Esophagus squamous epithelium (tissue), 5 donors: ENCODE results near the gene PNISR. TPM values are rescaled to one million over a fixed set of nuclear protein-coding genes. Genes with fewer than 3 reads are reported as not detected.

Source experiments
- DNase-seq: peaks from one replicate; lab custom pipeline; 2025; lab: John Stamatoyannopoulos, UW
- H3K27ac ChIP-seq, 4 donors: fragments of 200-600 bp; sonication (generic); one replicate each; pipeline ENCODE4 v1.5.1; 2016 to 2019; ENCODE audit warnings: mild to moderate bottlenecking in 1 of 4
- H3K27me3 ChIP-seq, 4 donors: fragments of 200-600 bp; sonication (generic); 1 replicate in 3 of 4; 2 replicates in 1 of 4; pipeline versions ENCODE4 v1.5.1 to v1.6.0; 2017 to 2021; ENCODE audit warnings: antibody characterized with exemption in 1 of 4
- H3K36me3 ChIP-seq, 3 donors: fragments of 200-600 bp; sonication (generic); one replicate each; pipeline ENCODE4 v1.5.1; 2016 to 2019
- H3K4me1 ChIP-seq, 3 donors: fragments of 200-600 bp; sonication (generic); one replicate each; pipeline ENCODE4 v1.5.1; 2017 to 2019
- H3K4me3 ChIP-seq, 4 donors: fragments of 200-600 bp; sonication (generic); 1 replicate in 3 of 4; 2 replicates in 1 of 4; pipeline ENCODE4 v1.5.1; 2016 to 2019; ENCODE audit warnings: mild to moderate bottlenecking in 2 of 4, moderate library complexity in 1 of 4
- H3K9me3 ChIP-seq, 3 donors: fragments of 200-600 bp; sonication (generic); one replicate each; pipeline ENCODE4 v1.5.1; 2016 to 2019
- CTCF ChIP-seq, 6 experiments: fragments of 450-650 bp in 4 of 6; fragments of 200-600 bp in 2 of 6; sonication (generic) in 2 of 6; IDR thresholded peaks; one replicate each; pipeline ENCODE4 v1.5.1; 2016 to 2019; ENCODE audit warnings: antibody characterized with exemption in 6 of 6, mild to moderate bottlenecking in 4 of 6, moderate library complexity in 4 of 6
- POLR2A ChIP-seq, 4 donors: fragments of 450-650 bp; IDR thresholded peaks; one replicate each; pipeline ENCODE4 v1.6.1; 2017; ENCODE audit warnings: antibody characterized with exemption in 4 of 4, mild to moderate bottlenecking in 4 of 4, moderate library complexity in 3 of 4
- WGBS, 2 donors: methylation state at CpG; one replicate each; pipeline ENCODE4 v1.1.5; 2018; 5-methylcytosine and 5-hydroxymethylcytosine counted together
- intact Hi-C: fragments of 100-400 bp; cut with DNase I; formaldehyde crosslinking; loops from one replicate; pipeline ENCODE4 v1.15.0; 2022
- total RNA-seq, 4 donors: library from RNA; depleted of rRNA; stranded (reverse); fragments of >200 nt; gene quantifications; one replicate each; pipeline ENCODE4 v1.1.0, GENCODE V29; 2016
- donor health status: DM: yes; HTN: yes; CAD: no.

The PNISR gene
- total RNA-seq, 4 donors from 2014 or later: 24.3 to 118 (median 47.4) TPM

- Histone ChIP-seq H3K27me3 (no peaks in the 10 kb centered on the region), H3K36me3 (peaks cover 0 to 32% (median 0%) of the 10 kb centered on the region in 3 donors), H3K9me3 (no peaks in the 10 kb centered on the region), H3K27ac (no peak overlapping the region), H3K4me1 (peaks cover 19 to 39% (median 25%) of the 10 kb centered on the region in 3 donors), H3K4me3 (no peak overlapping the region)
- intact Hi-C loops: loop anchor here (10.0 kb wide), 1 partner anchor 93 kb away; no protein-coding TSS in a partner anchor
- TF ChIP-seq POLR2A (IDR thresholded peaks at IDR 0.05) (no peak), CTCF (IDR thresholded peaks at IDR 0.05) (no peak)
- no peak for DNase-seq
- WGBS, 2 donors: 95 to 99% methylated on average over 5 of the region's 5 CpGs
Measured at GRCh38 chr6:99427988-99428387, 2.9 kb upstream of the PNISR start.

DNA sequence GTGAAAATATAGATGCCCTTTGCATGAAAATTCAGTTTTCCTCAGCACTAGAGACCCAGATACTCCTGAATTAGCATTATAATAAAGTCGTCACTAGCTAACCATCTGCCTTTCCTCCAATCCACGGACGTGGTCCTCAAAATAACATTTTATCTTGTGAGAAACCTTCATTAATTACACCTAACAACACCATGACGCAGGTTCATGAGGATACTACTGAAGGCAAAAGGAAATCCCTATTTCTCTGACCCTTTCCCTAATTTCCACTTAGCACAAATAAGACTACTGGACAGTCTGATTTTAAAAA, 1.3 kb upstream of the PNISR start:
- Histone ChIP-seq H3K27me3 (no peaks in the 10 kb centered on the region), H3K4me1 (peaks cover 19 to 55% (median 36%) of the 10 kb centered on the region in 3 donors), H3K4me3 (peak overlapping the region; percentile 50 to 93 (median 88)), H3K9me3 (no peaks in the 10 kb centered on the region), H3K27ac (peak overlapping the region; percentile 88 to 100 (median 98)), H3K36me3 (peaks cover 0 to 29% (median 0%) of the 10 kb centered on the region in 3 donors)
- intact Hi-C loops: loop anchor here (10.0 kb wide), 1 partner anchor 92 kb away; no protein-coding TSS in a partner anchor
- TF ChIP-seq CTCF (IDR thresholded peaks at IDR 0.05): no peak
- no peak for TF ChIP-seq POLR2A (IDR thresholded peaks at IDR 0.05)
- WGBS, 2 donors: 22 to 26% methylated on average over 4 of the region's 4 CpGs
- DNase-seq: no peak

GRCh38 chr6:99425647-99426450, 741 bp upstream of the PNISR start:
- intact Hi-C loops: loop anchor here (10.0 kb wide), 1 partner anchor 91 kb away; no protein-coding TSS in a partner anchor
- Histone ChIP-seq H3K36me3 (peaks cover 0 to 23% (median 0%) of the 10 kb centered on the region in 3 donors), H3K27me3 (no peaks in the 10 kb centered on the region), H3K9me3 (no peaks in the 10 kb centered on the region), H3K4me1 (peaks cover 19 to 61% (median 36%) of the 10 kb centered on the region in 3 donors), H3K27ac (peak overlapping the region; percentile 88 to 100 (median 98)), H3K4me3 (peak overlapping the region; percentile 50 to 93 (median 88))
- WGBS, 2 donors: 1 to 2% methylated on average over 25 to 29 of the region's 29 CpGs
- TF ChIP-seq CTCF (IDR thresholded peaks at IDR 0.05) (peak in 4 of 6 experiments; percentile 23 to 36 (median 30)), POLR2A (IDR thresholded peaks at IDR 0.05) (peak in 1 of 4 donors; percentile 1)
- peak; percentile 30 for DNase-seq

- H3K27me3 ChIP-seq: no peaks in the 10 kb centered on the region
- H3K9me3 ChIP-seq: no peaks in the 10 kb centered on the region
- H3K4me3 ChIP-seq: peak overlapping the region; percentile 50 to 93 (median 88)
- H3K27ac ChIP-seq: peak overlapping the region in 2 of 4 donors; percentile 98 to 100
- intact Hi-C loops: loop anchor here (10.0 kb wide), 1 partner anchor 89 kb away; no protein-coding TSS in a partner anchor
- TF ChIP-seq CTCF (IDR thresholded peaks at IDR 0.05): no peak
- TF ChIP-seq POLR2A (IDR thresholded peaks at IDR 0.05): no peak
- peaks cover 19 to 79% (median 36%) of the 10 kb centered on the region in 3 donors for H3K4me1 ChIP-seq
- H3K36me3 ChIP-seq: peaks cover 0 to 14% (median 0%) of the 10 kb centered on the region in 3 donors
- WGBS, 2 donors: 27 to 50% methylated on average over 5 of the region's 5 CpGs
- DNase-seq: no peak
Measured at GRCh38 chr6:99424022-99424421, 1.1 kb downstream of the PNISR start.

DNA sequence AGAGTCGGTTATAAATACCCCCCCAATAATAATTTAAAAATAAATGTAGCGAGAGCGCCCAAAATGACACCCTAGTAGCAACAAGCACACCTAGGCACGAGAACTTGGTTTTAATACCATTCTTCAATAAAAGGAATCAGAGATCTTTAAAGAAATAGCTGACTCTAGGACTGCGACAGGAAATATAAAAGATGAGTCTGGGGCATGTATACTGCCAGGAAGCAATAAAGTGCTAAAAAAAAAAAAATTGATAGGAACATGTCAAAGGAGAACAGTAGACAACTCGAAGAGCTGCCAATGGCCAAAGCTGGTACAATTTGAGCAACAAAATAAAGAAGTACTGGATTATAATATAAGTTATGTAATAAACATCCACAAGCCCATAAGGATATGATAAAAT, 2.2 kb downstream of the PNISR start:
- H3K36me3 ChIP-seq: peaks cover 0 to 14% (median 0%) of the 10 kb centered on the region in 3 donors
- 77 to 84% methylated on average over 6 of the region's 6 CpGs for WGBS, 2 donors
- no peaks in the 10 kb centered on the region for H3K9me3 ChIP-seq
- H3K27ac ChIP-seq: no peak overlapping the region
- peaks cover 19 to 84% (median 39%) of the 10 kb centered on the region in 3 donors for H3K4me1 ChIP-seq
- TF ChIP-seq POLR2A (IDR thresholded peaks at IDR 0.05) (no peak), CTCF (IDR thresholded peaks at IDR 0.05) (no peak)
- H3K27me3 ChIP-seq: no peaks in the 10 kb centered on the region
- intact Hi-C loops: loop anchor here (10.0 kb wide), 1 partner anchor 88 kb away; no protein-coding TSS in a partner anchor
- no peak for DNase-seq
- H3K4me3 ChIP-seq: peak overlapping the region in 2 of 4 donors; percentile 89 to 93
